ENCODE data around the gene TSHZ1.
A peak's percentile ranks its signal among the peaks of the same experiment; 100 is the strongest.

The TSHZ1 gene

GRCh38 chr18:75210274-75211001, at the start of gene TSHZ1:
Gene TSHZ1, plus strand, starts transcription at chr18:75210797. Its CDS starts 1,080 bp downstream, at chr18:75211877.
- H3K4me3 ChIP-seq (ENCODE audit: low read depth, low read length), result peak within 1 kb of the TSS; percentile 78
- H3K36me3 ChIP-seq (ENCODE audit: control insufficient read depth, insufficient read depth, low read length), result no peaks in the 10 kb centered on the region
- no peaks in the 10 kb centered on the region for H3K9me3 ChIP-seq (ENCODE audit: control insufficient read depth, insufficient read depth, low read length)
- H3K27me3 ChIP-seq (ENCODE audit: control insufficient read depth, insufficient read depth, low read length), result peaks cover 75% of the 10 kb centered on the region
- peaks cover 17% of the 10 kb centered on the region for H3K4me1 ChIP-seq (ENCODE audit: control insufficient read depth, insufficient read depth, low read length)
- no peak within 1 kb of the TSS for H3K9ac ChIP-seq (ENCODE audit: low read depth, low read length)

GRCh38 chr18:75161256-75162028, 49.2 kb upstream of the TSHZ1 start:
- Histone ChIP-seq H3K9ac (ENCODE audit: low read depth, low read length) (no peak overlapping the region), H3K36me3 (ENCODE audit: control insufficient read depth, insufficient read depth, low read length) (no peaks in the 10 kb centered on the region), H3K9me3 (ENCODE audit: control insufficient read depth, insufficient read depth, low read length) (no peaks in the 10 kb centered on the region), H3K4me3 (ENCODE audit: low read depth, low read length) (no peak overlapping the region), H3K27me3 (ENCODE audit: control insufficient read depth, insufficient read depth, low read length) (no peaks in the 10 kb centered on the region), H3K4me1 (ENCODE audit: control insufficient read depth, insufficient read depth, low read length) (no peaks in the 10 kb centered on the region)

- Histone ChIP-seq H3K9ac (ENCODE audit: low read depth, low read length) (no peak overlapping the region), H3K4me1 (ENCODE audit: control insufficient read depth, insufficient read depth, low read length) (no peaks in the 10 kb centered on the region), H3K4me3 (ENCODE audit: low read depth, low read length) (no peak overlapping the region), H3K9me3 (ENCODE audit: control insufficient read depth, insufficient read depth, low read length) (no peaks in the 10 kb centered on the region), H3K36me3 (ENCODE audit: control insufficient read depth, insufficient read depth, low read length) (no peaks in the 10 kb centered on the region), H3K27me3 (ENCODE audit: control insufficient read depth, insufficient read depth, low read length) (no peaks in the 10 kb centered on the region)
Observed at GRCh38 chr18:75162467-75162866, 48.1 kb upstream of the TSHZ1 start.

DNA sequence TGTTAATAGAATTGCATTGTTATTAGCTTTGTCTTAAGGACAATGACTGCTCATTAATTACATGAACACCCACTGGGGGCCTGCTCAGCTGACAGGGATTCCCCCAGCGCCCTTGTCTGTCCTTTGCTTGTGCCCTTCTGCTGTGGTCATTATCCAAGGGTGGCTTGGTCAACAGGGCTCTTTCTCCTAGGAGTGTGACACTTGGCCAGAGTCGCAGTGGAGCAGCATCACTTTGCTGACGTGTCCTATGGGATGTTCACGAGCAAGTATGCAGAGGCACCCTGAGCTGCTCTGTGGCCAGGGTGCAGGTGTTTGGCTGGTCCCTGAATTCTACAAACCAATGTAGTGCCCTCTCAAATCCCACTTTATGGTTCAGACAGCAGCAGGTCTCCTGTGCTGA, 47.6 kb upstream of the TSHZ1 start:
- Histone ChIP-seq H3K4me3 (ENCODE audit: low read depth, low read length) (no peak overlapping the region), H3K36me3 (ENCODE audit: control insufficient read depth, insufficient read depth, low read length) (no peaks in the 10 kb centered on the region), H3K9me3 (ENCODE audit: control insufficient read depth, insufficient read depth, low read length) (no peaks in the 10 kb centered on the region), H3K9ac (ENCODE audit: low read depth, low read length) (no peak overlapping the region), H3K27me3 (ENCODE audit: control insufficient read depth, insufficient read depth, low read length) (no peaks in the 10 kb centered on the region), H3K4me1 (ENCODE audit: control insufficient read depth, insufficient read depth, low read length) (no peaks in the 10 kb centered on the region)

- Histone ChIP-seq H3K27me3 (ENCODE audit: control insufficient read depth, insufficient read depth, low read length) (no peaks in the 10 kb centered on the region), H3K9me3 (ENCODE audit: control insufficient read depth, insufficient read depth, low read length) (no peaks in the 10 kb centered on the region), H3K4me3 (ENCODE audit: low read depth, low read length) (no peak overlapping the region)
Observed at GRCh38 chr18:75163736-75164135, 46.9 kb upstream of the TSHZ1 start.

DNA sequence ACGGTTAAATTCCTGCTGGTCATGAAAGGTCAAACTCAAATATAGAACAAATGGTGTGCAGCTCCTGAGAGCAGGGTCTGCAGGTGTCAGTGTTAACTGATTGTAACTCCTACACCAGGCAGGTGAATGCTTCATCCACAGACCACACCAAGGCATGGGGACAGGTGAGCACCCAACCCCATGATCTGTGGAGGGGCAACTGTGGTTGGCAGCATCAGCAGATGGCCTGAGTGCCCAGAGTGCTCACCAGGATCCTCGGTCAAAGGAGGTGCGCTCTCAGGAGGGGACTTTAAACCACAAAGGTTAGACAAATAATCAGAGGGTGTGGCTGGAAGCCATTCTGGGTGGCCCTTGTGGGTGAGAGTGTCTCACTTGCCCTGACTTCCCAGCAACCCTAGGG, 46.1 kb upstream of the TSHZ1 start:
- H3K27me3 ChIP-seq (ENCODE audit: control insufficient read depth, insufficient read depth, low read length), result no peaks in the 10 kb centered on the region

More at GRCh38 chr18:75163736-75164135, 46.9 kb upstream of the TSHZ1 start:
- Histone ChIP-seq H3K4me1 (ENCODE audit: control insufficient read depth, insufficient read depth, low read length) (no peaks in the 10 kb centered on the region), H3K9ac (ENCODE audit: low read depth, low read length) (no peak overlapping the region), H3K36me3 (ENCODE audit: control insufficient read depth, insufficient read depth, low read length) (no peaks in the 10 kb centered on the region)

GRCh38 chr18:75165926-75166325, 44.7 kb upstream of the TSHZ1 start:
- H3K4me1 ChIP-seq (ENCODE audit: control insufficient read depth, insufficient read depth, low read length), result no peaks in the 10 kb centered on the region
- H3K9me3 ChIP-seq (ENCODE audit: control insufficient read depth, insufficient read depth, low read length), result no peaks in the 10 kb centered on the region
- H3K9ac ChIP-seq (ENCODE audit: low read depth, low read length), result no peak overlapping the region
- no peaks in the 10 kb centered on the region for H3K36me3 ChIP-seq (ENCODE audit: control insufficient read depth, insufficient read depth, low read length)
- H3K27me3 ChIP-seq (ENCODE audit: control insufficient read depth, insufficient read depth, low read length), result no peaks in the 10 kb centered on the region
- no peak overlapping the region for H3K4me3 ChIP-seq (ENCODE audit: low read depth, low read length)

More for the DNA sequence above, 46.1 kb upstream of the TSHZ1 start:
- Histone ChIP-seq H3K4me3 (ENCODE audit: low read depth, low read length) (no peak overlapping the region), H3K9ac (ENCODE audit: low read depth, low read length) (no peak overlapping the region), H3K36me3 (ENCODE audit: control insufficient read depth, insufficient read depth, low read length) (no peaks in the 10 kb centered on the region), H3K9me3 (ENCODE audit: control insufficient read depth, insufficient read depth, low read length) (no peaks in the 10 kb centered on the region), H3K4me1 (ENCODE audit: control insufficient read depth, insufficient read depth, low read length) (no peaks in the 10 kb centered on the region)

- Histone ChIP-seq H3K27me3 (ENCODE audit: control insufficient read depth, insufficient read depth, low read length) (no peaks in the 10 kb centered on the region), H3K9me3 (ENCODE audit: control insufficient read depth, insufficient read depth, low read length) (no peaks in the 10 kb centered on the region), H3K9ac (ENCODE audit: low read depth, low read length) (no peak overlapping the region), H3K36me3 (ENCODE audit: control insufficient read depth, insufficient read depth, low read length) (no peaks in the 10 kb centered on the region), H3K4me1 (ENCODE audit: control insufficient read depth, insufficient read depth, low read length) (no peaks in the 10 kb centered on the region), H3K4me3 (ENCODE audit: low read depth, low read length) (no peak overlapping the region)
Observed at GRCh38 chr18:75167137-75167536, 43.5 kb upstream of the TSHZ1 start.

DNA sequence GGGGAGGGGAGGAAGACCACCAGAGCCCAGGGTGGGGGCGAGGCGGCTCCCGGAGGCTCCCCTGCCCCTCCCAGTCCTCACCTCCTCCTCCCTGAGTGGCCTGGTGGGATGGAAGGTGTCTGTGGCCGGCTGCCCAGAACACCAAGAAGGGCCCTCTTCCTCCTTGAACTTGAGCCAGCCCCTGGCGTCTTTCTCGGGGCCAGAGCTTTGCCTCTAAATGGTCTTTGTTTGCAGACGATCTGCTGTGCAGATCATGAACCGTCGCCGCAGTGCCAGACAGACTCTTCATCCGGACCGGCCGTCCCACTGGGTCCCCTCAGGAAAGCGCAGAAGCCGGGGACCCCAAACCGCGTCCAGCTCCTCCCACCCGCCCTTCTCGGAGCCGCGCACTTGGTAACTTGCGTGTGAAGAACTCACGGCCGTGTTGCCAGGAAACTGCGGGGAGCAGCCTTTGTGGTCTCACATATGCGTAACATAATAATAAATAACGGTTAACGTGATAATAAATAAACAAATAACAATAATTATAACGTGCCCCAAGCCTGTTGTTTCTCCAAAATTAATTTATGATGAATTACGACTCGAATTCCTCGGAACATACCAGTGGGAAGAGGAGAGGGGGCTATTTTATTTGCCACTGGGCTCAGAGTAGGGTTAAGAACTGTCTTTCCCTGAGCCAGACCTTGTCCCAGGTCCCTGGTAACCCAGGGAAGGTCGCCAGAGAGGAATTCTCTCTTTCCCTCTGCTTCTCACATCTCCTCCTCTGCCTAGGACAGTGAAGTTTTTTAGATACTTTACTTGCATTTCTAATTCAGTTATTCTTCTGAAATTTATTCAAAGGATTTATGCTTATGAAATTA, 42.6 kb upstream of the TSHZ1 start:
- H3K27me3 ChIP-seq (ENCODE audit: control insufficient read depth, insufficient read depth, low read length), result no peaks in the 10 kb centered on the region
- H3K4me1 ChIP-seq (ENCODE audit: control insufficient read depth, insufficient read depth, low read length), result no peaks in the 10 kb centered on the region
- H3K9me3 ChIP-seq (ENCODE audit: control insufficient read depth, insufficient read depth, low read length), result no peaks in the 10 kb centered on the region
- no peak overlapping the region for H3K4me3 ChIP-seq (ENCODE audit: low read depth, low read length)
- H3K9ac ChIP-seq (ENCODE audit: low read depth, low read length), result no peak overlapping the region
- H3K36me3 ChIP-seq (ENCODE audit: control insufficient read depth, insufficient read depth, low read length), result no peaks in the 10 kb centered on the region

- Histone ChIP-seq H3K9ac (ENCODE audit: low read depth, low read length) (no peak overlapping the region), H3K36me3 (ENCODE audit: control insufficient read depth, insufficient read depth, low read length) (no peaks in the 10 kb centered on the region), H3K4me3 (ENCODE audit: low read depth, low read length) (no peak overlapping the region), H3K27me3 (ENCODE audit: control insufficient read depth, insufficient read depth, low read length) (no peaks in the 10 kb centered on the region), H3K4me1 (ENCODE audit: control insufficient read depth, insufficient read depth, low read length) (no peaks in the 10 kb centered on the region), H3K9me3 (ENCODE audit: control insufficient read depth, insufficient read depth, low read length) (no peaks in the 10 kb centered on the region)
Observed at GRCh38 chr18:75168619-75169018, 42.0 kb upstream of the TSHZ1 start.

- H3K27me3 ChIP-seq (ENCODE audit: control insufficient read depth, insufficient read depth, low read length), result no peaks in the 10 kb centered on the region
- no peak overlapping the region for H3K9ac ChIP-seq (ENCODE audit: low read depth, low read length)
- no peaks in the 10 kb centered on the region for H3K36me3 ChIP-seq (ENCODE audit: control insufficient read depth, insufficient read depth, low read length)
- no peaks in the 10 kb centered on the region for H3K9me3 ChIP-seq (ENCODE audit: control insufficient read depth, insufficient read depth, low read length)
- H3K4me1 ChIP-seq (ENCODE audit: control insufficient read depth, insufficient read depth, low read length), result no peaks in the 10 kb centered on the region
- H3K4me3 ChIP-seq (ENCODE audit: low read depth, low read length), result no peak overlapping the region
Observed at GRCh38 chr18:75169411-75169810, 41.2 kb upstream of the TSHZ1 start.

Measured in iPS-15b (cell line).